ENCODE data around the gene ACKR4. TPM values are rescaled to one million over a fixed set of nuclear protein-coding genes. Genes with fewer than 3 reads are reported as not detected.
A peak's percentile ranks its signal among the peaks of the same experiment; 100 is the strongest.

ACKR4 gene
- 0.72 TPM in 1 of 2 replicates, not detected in the other for total RNA-seq

- H3K27me3 ChIP-seq (ENCODE audit: insufficient read depth, low read length): no peaks in the 10 kb centered on the region
- H3K79me2 ChIP-seq (ENCODE audit: insufficient read depth, low read length): no peaks in the 10 kb centered on the region
- no peak for DNase-seq (ENCODE audit: insufficient read length, low spot score, missing footprints)
- H3K4me2 ChIP-seq (ENCODE audit: insufficient read depth, low read length): peak within 1 kb of the TSS; percentile 7
- H3K36me3 ChIP-seq (ENCODE audit: insufficient read depth, low read length): no peaks in the 10 kb centered on the region
- no peak for TF ChIP-seq CTCF (IDR thresholded peaks at IDR 0.05; ENCODE audit: extremely low read depth, low read depth, low read length)
- peaks cover 26% of the 10 kb centered on the region for H3K4me1 ChIP-seq (ENCODE audit: insufficient read depth, low read length)
- no peaks in the 10 kb centered on the region for H4K20me1 ChIP-seq (ENCODE audit: insufficient read depth, low read length)
- no peak within 1 kb of the TSS for H2AFZ ChIP-seq (ENCODE audit: low read length)
- H3K4me3 ChIP-seq (ENCODE audit: insufficient read depth, low read length): no peak within 1 kb of the TSS
- H3K27ac ChIP-seq (ENCODE audit: low read depth, low read length): no peak within 1 kb of the TSS
- no peaks in the 10 kb centered on the region for H3K9me3 ChIP-seq (ENCODE audit: low read depth, low read length)
Measured at GRCh38 chr3:132596816-132597433, at the start of gene ACKR4. Gene ACKR4, plus strand, starts transcription at chr3:132597270. Its CDS starts 3,128 bp downstream, at chr3:132600398.

GRCh38 chr3:132549169-132549568 is 47.9 kb upstream of the ACKR4 start:
- Histone ChIP-seq H2AFZ (ENCODE audit: low read length) (no peak overlapping the region), H3K9me3 (ENCODE audit: low read depth, low read length) (no peaks in the 10 kb centered on the region), H4K20me1 (ENCODE audit: insufficient read depth, low read length) (no peaks in the 10 kb centered on the region), H3K36me3 (ENCODE audit: insufficient read depth, low read length) (no peaks in the 10 kb centered on the region), H3K79me2 (ENCODE audit: insufficient read depth, low read length) (no peaks in the 10 kb centered on the region), H3K4me2 (ENCODE audit: insufficient read depth, low read length) (no peak overlapping the region), H3K4me1 (ENCODE audit: insufficient read depth, low read length) (peaks cover 21% of the 10 kb centered on the region), H3K27me3 (ENCODE audit: insufficient read depth, low read length) (no peaks in the 10 kb centered on the region), H3K27ac (ENCODE audit: low read depth, low read length) (no peak overlapping the region), H3K4me3 (ENCODE audit: insufficient read depth, low read length) (no peak overlapping the region)
- TF ChIP-seq CTCF (IDR thresholded peaks at IDR 0.05; ENCODE audit: extremely low read depth, low read depth, low read length): no peak
- no peak for DNase-seq (ENCODE audit: insufficient read length, low spot score, missing footprints)

GRCh38 chr3:132549890-132550578 is 47.0 kb upstream of the ACKR4 start:
- Histone ChIP-seq H3K4me1 (ENCODE audit: insufficient read depth, low read length) (peaks cover 21% of the 10 kb centered on the region), H2AFZ (ENCODE audit: low read length) (peak overlapping the region; percentile 20), H3K4me3 (ENCODE audit: insufficient read depth, low read length) (no peak overlapping the region), H3K27ac (ENCODE audit: low read depth, low read length) (peak overlapping the region; percentile 45), H3K36me3 (ENCODE audit: insufficient read depth, low read length) (no peaks in the 10 kb centered on the region), H3K4me2 (ENCODE audit: insufficient read depth, low read length) (peak overlapping the region; percentile 11), H3K79me2 (ENCODE audit: insufficient read depth, low read length) (no peaks in the 10 kb centered on the region), H3K9me3 (ENCODE audit: low read depth, low read length) (no peaks in the 10 kb centered on the region), H4K20me1 (ENCODE audit: insufficient read depth, low read length) (no peaks in the 10 kb centered on the region), H3K27me3 (ENCODE audit: insufficient read depth, low read length) (no peaks in the 10 kb centered on the region)
- DNase-seq (ENCODE audit: insufficient read length, low spot score, missing footprints): peak; percentile 46
- no peak for TF ChIP-seq CTCF (IDR thresholded peaks at IDR 0.05; ENCODE audit: extremely low read depth, low read depth, low read length)

GRCh38 chr3:132550579-132551305 is 46.3 kb upstream of the ACKR4 start:
- no peak overlapping the region for H3K4me3 ChIP-seq (ENCODE audit: insufficient read depth, low read length)
- no peak overlapping the region for H2AFZ ChIP-seq (ENCODE audit: low read length)
- H3K9me3 ChIP-seq (ENCODE audit: low read depth, low read length): no peaks in the 10 kb centered on the region
- H3K4me1 ChIP-seq (ENCODE audit: insufficient read depth, low read length): peaks cover 17% of the 10 kb centered on the region
- no peak for DNase-seq (ENCODE audit: insufficient read length, low spot score, missing footprints)
- H3K27me3 ChIP-seq (ENCODE audit: insufficient read depth, low read length): no peaks in the 10 kb centered on the region
- peak overlapping the region; percentile 45 for H3K27ac ChIP-seq (ENCODE audit: low read depth, low read length)
- no peaks in the 10 kb centered on the region for H3K79me2 ChIP-seq (ENCODE audit: insufficient read depth, low read length)
- TF ChIP-seq CTCF (IDR thresholded peaks at IDR 0.05; ENCODE audit: extremely low read depth, low read depth, low read length): no peak
- H3K36me3 ChIP-seq (ENCODE audit: insufficient read depth, low read length): no peaks in the 10 kb centered on the region
- H3K4me2 ChIP-seq (ENCODE audit: insufficient read depth, low read length): no peak overlapping the region
- H4K20me1 ChIP-seq (ENCODE audit: insufficient read depth, low read length): no peaks in the 10 kb centered on the region
